HepG2 (cell line): ENCODE measurements around the gene METAP1D. TPM values are rescaled to one million over a fixed set of nuclear protein-coding genes. Genes with fewer than 3 reads are reported as not detected.

Experiments used
- ARHGAP35 ChIP-seq: sonication (generic); formaldehyde crosslinking; IDR thresholded peaks from 2 replicates; pipeline ENCODE4 v1.9.0; 2022; ENCODE audit warnings: mild to moderate bottlenecking, inconsistent platforms, moderate library complexity, missing genetic modification reagents, borderline replicate concordance
- KDM2A ChIP-seq: sonication (generic); formaldehyde crosslinking; IDR thresholded peaks from 2 replicates; pipeline ENCODE4 v1.4.0; 2020; ENCODE audit warnings: low read depth, missing genetic modification reagents, borderline replicate concordance
- MLLT10 ChIP-seq: sonication (generic); formaldehyde crosslinking; IDR thresholded peaks from 2 replicates; pipeline ENCODE4 v1.4.0; 2020; ENCODE audit warnings: missing genetic modification reagents
- MTERF4 ChIP-seq: sonication (generic); formaldehyde crosslinking; IDR thresholded peaks from 2 replicates; pipeline ENCODE4 v1.8.0; 2023; ENCODE audit warnings: mild to moderate bottlenecking, missing genetic modification reagents
- NCOA5 ChIP-seq: sonication (generic); formaldehyde crosslinking; IDR thresholded peaks from 2 replicates; pipeline ENCODE4 v1.4.0; 2020; ENCODE audit warnings: missing genetic modification reagents
- RAD21 ChIP-seq: fragments of 450-650 bp; formaldehyde crosslinking; IDR thresholded peaks from 2 replicates; pipeline ENCODE4 v1.5.0; 2020; ENCODE audit warnings: mild to moderate bottlenecking
- RNF2 ChIP-seq: fragments of 450-650 bp; conservative IDR thresholded peaks from 2 replicates; pipeline ENCODE4 v1.6.1; 2016; ENCODE audit warnings: low read depth
- ZNF260 ChIP-seq: sonication (generic); formaldehyde crosslinking; IDR thresholded peaks from 2 replicates; pipeline ENCODE4 v1.4.0; 2020; ENCODE audit warnings: missing genetic modification reagents, low read depth, mild to moderate bottlenecking, borderline replicate concordance
- ZNF333 ChIP-seq: sonication (generic); formaldehyde crosslinking; IDR thresholded peaks from 2 replicates; pipeline ENCODE4 v1.4.0; 2020; ENCODE audit warnings: mild to moderate bottlenecking, missing genetic modification reagents, borderline replicate concordance
- ZNF773 ChIP-seq: sonication (generic); formaldehyde crosslinking; IDR thresholded peaks from 2 replicates; pipeline ENCODE4 v1.4.0; 2020; ENCODE audit warnings: missing genetic modification reagents, borderline replicate concordance
- polyA plus RNA-seq, 8 experiments: library from polyadenylated mRNA; depleted of rRNA in 3 of 8; stranded (reverse) in 7 of 8; unstranded in 1 of 8; fragments of >200 nt; fragmentation: Illumina TruSeq in 4 of 8; extraction: Trizol in 4 of 8; gene quantifications; 2 replicates each; pipeline versions ENCODE4 v1.2.1 to v1.2.3, GENCODE V29; 2011 to 2016; ENCODE audit warnings: low read depth in 4 of 8, missing spikeins in 1 of 8, mixed read lengths in 1 of 8; ENCODE audit not compliant: insufficient read depth in 1 of 8
- total RNA-seq, 5 experiments: library from RNA; depleted of rRNA; stranded (reverse); fragments of >200 nt; fragmentation: Illumina TruSeq; extraction: Trizol; gene quantifications; 2 replicates each; pipeline ENCODE4 v1.2.3, GENCODE V29; 2016; ENCODE audit warnings: low read depth in 1 of 5
- TF ChIP-seq, protein P1 (sequence below), 2 experiments: sonication (generic) in 1 of 2; formaldehyde crosslinking in 1 of 2; IDR thresholded peaks; 2 replicates each; pipeline versions ENCODE4 v1.6.1 to v1.9.0; 2014 to 2022; ENCODE audit warnings: antibody characterized with exemption in 1 of 2, borderline replicate concordance in 1 of 2, inconsistent platforms in 1 of 2, low read depth in 1 of 2, missing genetic modification reagents in 1 of 2
- TF ChIP-seq, protein P2 (sequence below): sonication (generic); formaldehyde crosslinking; IDR thresholded peaks from 2 replicates; pipeline ENCODE4 v1.5.0; 2020; ENCODE audit warnings: missing genetic modification reagents, mild to moderate bottlenecking, borderline replicate concordance

The METAP1D gene
- total and polyA plus RNA-seq, 2 of the 13 experiments (the other 11 are each of a cell fraction or from before 2014, with no cell fraction given) = 14.7 to 21.6 TPM

- TF ChIP-seq, protein P1, sequence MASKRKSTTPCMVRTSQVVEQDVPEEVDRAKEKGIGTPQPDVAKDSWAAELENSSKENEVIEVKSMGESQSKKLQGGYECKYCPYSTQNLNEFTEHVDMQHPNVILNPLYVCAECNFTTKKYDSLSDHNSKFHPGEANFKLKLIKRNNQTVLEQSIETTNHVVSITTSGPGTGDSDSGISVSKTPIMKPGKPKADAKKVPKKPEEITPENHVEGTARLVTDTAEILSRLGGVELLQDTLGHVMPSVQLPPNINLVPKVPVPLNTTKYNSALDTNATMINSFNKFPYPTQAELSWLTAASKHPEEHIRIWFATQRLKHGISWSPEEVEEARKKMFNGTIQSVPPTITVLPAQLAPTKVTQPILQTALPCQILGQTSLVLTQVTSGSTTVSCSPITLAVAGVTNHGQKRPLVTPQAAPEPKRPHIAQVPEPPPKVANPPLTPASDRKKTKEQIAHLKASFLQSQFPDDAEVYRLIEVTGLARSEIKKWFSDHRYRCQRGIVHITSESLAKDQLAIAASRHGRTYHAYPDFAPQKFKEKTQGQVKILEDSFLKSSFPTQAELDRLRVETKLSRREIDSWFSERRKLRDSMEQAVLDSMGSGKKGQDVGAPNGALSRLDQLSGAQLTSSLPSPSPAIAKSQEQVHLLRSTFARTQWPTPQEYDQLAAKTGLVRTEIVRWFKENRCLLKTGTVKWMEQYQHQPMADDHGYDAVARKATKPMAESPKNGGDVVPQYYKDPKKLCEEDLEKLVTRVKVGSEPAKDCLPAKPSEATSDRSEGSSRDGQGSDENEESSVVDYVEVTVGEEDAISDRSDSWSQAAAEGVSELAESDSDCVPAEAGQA (IDR thresholded peaks at IDR 0.05; ENCODE audit: low read depth) = peak; percentile 52; the same call in 1 of the 2 replicates
- TF ChIP-seq, protein P1 (CRISPR knock-in tag; IDR thresholded peaks at IDR 0.05; ENCODE audit: borderline replicate concordance) = no peak; the same call in 1 of the 2 replicates
- TF ChIP-seq RAD21 (CRISPR knock-in tag) (peak; percentile 55), ZNF333 (no peak), RNF2 (no peak), MLLT10 (no peak), KDM2A (0 out of 2 replicates have a peak, but pooled peaks have one; percentile 35), ARHGAP35 (CRISPR knock-in tag) (no peak), MTERF4 (no peak), ZNF260 (CRISPR knock-in tag) (no peak), ZNF773 (CRISPR knock-in tag) (no peak), NCOA5 (CRISPR knock-in tag) (no peak)
- TF ChIP-seq, protein P2, sequence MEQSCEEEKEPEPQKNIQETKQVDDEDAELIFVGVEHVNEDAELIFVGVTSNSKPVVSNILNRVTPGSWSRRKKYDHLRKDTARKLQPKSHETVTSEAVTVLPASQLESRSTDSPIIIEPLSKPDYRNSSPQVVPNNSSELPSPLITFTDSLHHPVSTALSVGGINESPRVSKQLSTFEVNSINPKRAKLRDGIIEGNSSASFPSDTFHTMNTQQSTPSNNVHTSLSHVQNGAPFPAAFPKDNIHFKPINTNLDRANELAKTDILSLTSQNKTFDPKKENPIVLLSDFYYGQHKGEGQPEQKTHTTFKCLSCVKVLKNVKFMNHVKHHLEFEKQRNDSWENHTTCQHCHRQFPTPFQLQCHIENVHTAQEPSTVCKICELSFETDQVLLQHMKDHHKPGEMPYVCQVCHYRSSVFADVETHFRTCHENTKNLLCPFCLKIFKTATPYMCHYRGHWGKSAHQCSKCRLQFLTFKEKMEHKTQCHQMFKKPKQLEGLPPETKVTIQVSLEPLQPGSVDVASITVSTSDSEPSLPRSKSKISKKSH (CRISPR knock-in tag) = no peak
These were observed 52.5 kb downstream of the METAP1D start (continued) for GRCh38 chr2:172052000-172052983.
